Measurements from ENCODE around the gene SEC24C.

SEC24C gene

DNA sequence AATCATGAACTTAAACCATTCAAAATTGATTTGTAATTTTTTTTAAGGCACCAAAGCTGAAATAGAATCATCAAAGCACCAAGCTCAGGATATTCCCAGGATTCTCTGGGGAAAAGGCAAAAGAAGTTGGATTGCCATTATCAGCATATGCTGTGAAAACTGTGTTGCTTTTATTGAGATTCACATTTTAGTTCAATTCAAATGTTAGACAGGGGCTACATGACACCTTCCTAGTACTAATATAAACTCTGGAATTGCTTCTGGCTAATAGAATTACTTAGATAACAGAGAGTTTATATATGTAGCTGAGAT, 71.5 kb downstream of the SEC24C start:
- no peak for DNase-seq

DNA sequence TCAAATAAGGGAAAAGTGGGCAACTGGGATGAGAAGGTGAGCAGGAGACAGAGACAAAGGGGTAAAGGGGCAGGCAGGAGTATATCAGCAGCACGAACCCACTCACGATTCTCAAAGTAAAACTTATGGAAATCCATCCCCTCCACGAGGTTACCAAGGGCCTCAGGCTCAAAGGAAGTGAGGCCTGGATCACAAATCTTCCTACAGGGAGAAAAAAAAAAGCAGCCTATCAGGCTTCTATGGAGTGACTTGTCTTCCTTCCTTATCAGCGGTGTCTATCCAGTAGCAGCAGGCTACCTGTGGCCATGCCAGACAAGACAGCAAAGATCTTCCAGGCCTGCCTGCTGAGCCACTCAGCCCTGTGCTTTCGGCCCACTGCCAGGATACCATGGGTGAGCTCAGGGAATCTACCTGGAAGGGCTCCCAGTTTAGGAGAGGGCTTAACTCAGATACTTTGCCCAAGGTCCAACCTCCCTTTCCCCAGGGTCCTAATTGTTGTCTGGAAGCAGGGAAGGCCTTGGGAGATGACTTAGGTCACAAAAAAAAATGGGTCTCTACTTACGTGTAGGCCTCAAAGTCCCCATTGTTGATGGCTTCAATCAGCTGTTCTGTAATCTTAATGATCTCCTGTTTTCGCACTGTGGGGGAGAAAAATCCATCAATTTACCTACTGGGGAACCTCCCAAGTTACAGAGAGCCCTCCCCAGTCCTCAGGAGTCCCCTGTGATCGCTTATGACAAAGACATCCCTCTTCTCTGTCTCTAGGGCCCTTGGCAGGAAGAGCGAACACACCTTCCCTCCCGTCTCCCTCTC, 73.0 kb downstream of the SEC24C start:
- no peak for DNase-seq

DNA sequence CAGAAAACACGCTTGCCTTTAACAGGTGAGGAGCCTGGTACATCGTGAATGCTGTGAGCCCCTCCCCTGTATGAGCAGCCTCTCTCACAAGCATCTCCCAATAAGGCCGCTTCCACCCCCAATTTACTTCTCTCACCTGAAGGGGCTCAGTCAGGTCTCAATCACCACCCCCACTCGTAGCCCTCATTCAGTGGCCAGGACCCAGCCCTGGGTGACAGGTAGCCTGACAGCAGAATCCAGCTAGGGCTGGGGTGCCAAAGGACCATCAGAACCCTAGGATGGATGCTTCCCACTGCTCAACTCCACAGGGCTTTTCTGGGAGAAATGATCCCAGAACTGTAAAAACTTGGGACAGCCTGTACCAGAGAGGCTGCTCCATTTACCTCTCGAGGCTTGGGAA, 73.7 kb downstream of the SEC24C start:
- no peak for DNase-seq

GRCh38 chr10:73818402-73818801, 74.2 kb downstream of the SEC24C start:
- DNase-seq, result no peak

GRCh38 chr10:73819081-73819480, 74.9 kb downstream of the SEC24C start:
- DNase-seq, result no peak

DNA sequence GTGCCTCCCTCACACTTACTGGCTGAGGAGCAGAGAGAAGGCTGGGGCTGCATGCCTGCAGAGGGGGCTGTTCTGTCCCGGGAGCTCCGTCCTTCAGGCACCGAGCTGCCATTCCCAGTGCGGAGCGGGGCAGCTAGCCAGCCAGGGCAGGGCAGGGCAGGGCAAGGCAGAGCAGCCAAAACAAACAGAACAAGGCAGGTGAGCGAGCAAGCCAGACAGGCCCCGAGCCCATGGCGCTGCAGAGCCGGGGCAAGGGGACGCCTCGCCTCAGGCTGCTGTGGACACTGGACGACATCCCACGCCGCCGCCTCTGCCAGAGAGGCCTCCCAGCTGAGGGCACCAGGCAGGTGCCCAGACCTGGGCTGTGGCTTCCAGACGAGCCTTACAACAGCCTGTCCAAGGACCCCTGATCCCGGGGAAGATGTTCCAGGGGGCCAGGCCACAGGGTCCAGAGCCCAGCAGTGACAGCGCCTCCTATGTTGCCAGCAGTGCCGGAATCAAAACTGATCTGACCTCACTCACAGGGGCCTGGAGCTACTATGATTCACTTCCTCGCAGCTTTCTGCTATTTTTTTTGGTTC, 75.4 kb downstream of the SEC24C start:
- DNase-seq, result no peak
